Transverse colon (tissue), 4 donors: ENCODE measurements around the gene OOSP3. TPM values are rescaled to one million over a fixed set of nuclear protein-coding genes. Genes with fewer than 3 reads are reported as not detected.
A peak's percentile ranks its signal among the peaks of the same experiment; 100 is the strongest.

Source experiments
- DNase-seq: peaks from one replicate; pipeline ENCODE4 v3.0.0-alpha.2; 2019
- H3K27ac ChIP-seq, 4 donors: fragments of 200-600 bp; sonication (generic); 2 replicates each; pipeline ENCODE4 v1.5.1; 2016 to 2018; ENCODE audit warnings: inconsistent platforms in 4 of 4
- H3K27me3 ChIP-seq: fragments of 200-600 bp; sonication (generic); 2 replicates; pipeline ENCODE4 v1.5.1; 2017; ENCODE audit warnings: inconsistent platforms
- H3K36me3 ChIP-seq, 4 donors: fragments of 200-600 bp; sonication (generic); 2 replicates each; pipeline ENCODE4 v1.5.1; 2017 to 2019; ENCODE audit warnings: inconsistent platforms in 4 of 4
- H3K4me1 ChIP-seq, 4 donors: fragments of 200-600 bp; sonication (generic); 2 replicates each; pipeline ENCODE4 v1.5.1; 2017 to 2020; ENCODE audit warnings: inconsistent platforms in 4 of 4
- H3K4me3 ChIP-seq, 4 donors: fragments of 200-600 bp; sonication (generic); 1 replicate in 1 of 4; 2 replicates in 3 of 4; pipeline versions ENCODE4 v1.5.1 to v1.6.1; 2017 to 2019; ENCODE audit warnings: inconsistent platforms in 4 of 4
- H3K9me3 ChIP-seq, 2 donors: fragments of 200-600 bp; sonication (generic); 2 replicates each; pipeline ENCODE4 v1.5.1; 2017 to 2019; ENCODE audit warnings: inconsistent platforms in 2 of 2
- CTCF ChIP-seq, 5 experiments: fragments of 200-600 bp in 3 of 5; fragments of 450-650 bp in 2 of 5; sonication (generic) in 3 of 5; IDR thresholded peaks; 1 replicate in 2 of 5; 2 replicates in 3 of 5; pipeline ENCODE4 v1.5.1; 2016 to 2017; ENCODE audit warnings: antibody characterized with exemption in 5 of 5, inconsistent platforms in 3 of 5, mild to moderate bottlenecking in 2 of 5, moderate library complexity in 1 of 5
- EP300 ChIP-seq: sonication (generic); formaldehyde crosslinking; IDR thresholded peaks from one replicate; pipeline ENCODE4 v1.6.1; 2017; ENCODE audit warnings: antibody characterized with exemption, low read depth
- POLR2A ChIP-seq: fragments of 450-650 bp; IDR thresholded peaks from one replicate; pipeline ENCODE4 v1.6.1; 2016; ENCODE audit warnings: antibody characterized with exemption, mild to moderate bottlenecking, moderate library complexity
- POLR2AphosphoS5 ChIP-seq, 3 donors: sonication (generic); formaldehyde crosslinking; IDR thresholded peaks; one replicate each; pipeline ENCODE4 v1.6.1; 2016; ENCODE audit warnings: antibody characterized with exemption in 3 of 3
- whole genome bisulfite sequencing, 2 donors: methylation state at CpG; one replicate each; pipeline ENCODE4 v1.1.5; 2018; ENCODE audit warnings: low coverage in 1 of 2; 5-methylcytosine and 5-hydroxymethylcytosine counted together
- in situ Hi-C, 4 donors: fragments of 200-750 bp; cut with MboI; loops; one replicate each; pipeline versions ENCODE4 v1.15.0 to v1.15.1; 2017; ENCODE audit warnings: low sequenced_read_pairs in 3 of 4, low pct_ligation_motif_present in 1 of 4, low pct_unique_long_range_greater_than_20kb in 1 of 4
- intact Hi-C: fragments of 100-400 bp; cut with DNase I; formaldehyde crosslinking; loops from one replicate; pipeline ENCODE4 v1.15.1; 2023; ENCODE audit warnings: low total_unique reads
- total RNA-seq, 4 donors: library from RNA; depleted of rRNA; stranded (reverse); fragments of >200 nt; gene quantifications; one replicate each; pipeline ENCODE4 v1.1.0, GENCODE V29; 2016

Gene OOSP3
- total RNA-seq, 4 donors from 2014 or later, result not detected

GRCh38 chr11:59918480-59918879 is 39.9 kb downstream of the OOSP3 start:
- intact Hi-C loops, result no loop called here
- TF ChIP-seq POLR2AphosphoS5 (IDR thresholded peaks at IDR 0.05) (no peak), CTCF (IDR thresholded peaks at IDR 0.05) (no peak), EP300 (no peak), POLR2A (no peak)
- in situ Hi-C loops, result no loop called here

GRCh38 chr11:59918987-59919589 is 40.5 kb downstream of the OOSP3 start:
- TF ChIP-seq EP300, result no peak
- TF ChIP-seq CTCF (IDR thresholded peaks at IDR 0.05), result peak; percentile 31 to 48 (median 43)
- Histone ChIP-seq H3K36me3 (no peaks in the 10 kb centered on the region), H3K27ac (no peak overlapping the region), H3K4me3 (no peak overlapping the region), H3K4me1 (peaks cover 0 to 4% (median 0%) of the 10 kb centered on the region in 4 donors), H3K9me3 (peaks cover 14 to 18% of the 10 kb centered on the region in 2 donors), H3K27me3 (no peaks in the 10 kb centered on the region)
- WGBS, 2 donors, result 53 to 56% methylated on average over 3 of the region's 3 CpGs
- DNase-seq, result peak; percentile 45
- intact Hi-C loops, result no loop called here
- in situ Hi-C loops, result no loop called here

More at GRCh38 chr11:59918480-59918879, 39.9 kb downstream of the OOSP3 start:
- no peaks in the 10 kb centered on the region for H3K27me3 ChIP-seq
- no peak for DNase-seq
- H3K27ac ChIP-seq, result no peak overlapping the region
- peaks cover 8 to 12% of the 10 kb centered on the region in 2 donors for H3K9me3 ChIP-seq
- 80% methylated on average over 1 to 2 of the region's 2 CpGs for WGBS, 2 donors
- peaks cover 0 to 4% (median 0%) of the 10 kb centered on the region in 4 donors for H3K4me1 ChIP-seq
- no peak overlapping the region for H3K4me3 ChIP-seq
- no peaks in the 10 kb centered on the region for H3K36me3 ChIP-seq

- Histone ChIP-seq H3K27ac (no peak overlapping the region), H3K36me3 (no peaks in the 10 kb centered on the region), H3K4me3 (no peak overlapping the region), H3K9me3 (peaks cover 27 to 30% of the 10 kb centered on the region in 2 donors), H3K4me1 (no peaks in the 10 kb centered on the region), H3K27me3 (no peaks in the 10 kb centered on the region)
- WGBS, 2 donors, result 95 to 100% methylated on average over 1 to 6 of the region's 6 CpGs
- in situ Hi-C loops, result no loop called here
- intact Hi-C loops, result no loop called here
- TF ChIP-seq EP300 (no peak), POLR2A (no peak), POLR2AphosphoS5 (IDR thresholded peaks at IDR 0.05) (no peak), CTCF (IDR thresholded peaks at IDR 0.05) (no peak)
- DNase-seq, result no peak
These were observed 45.2 kb downstream of the OOSP3 start for GRCh38 chr11:59923813-59924212.

- no peaks in the 10 kb centered on the region for H3K36me3 ChIP-seq
- no peak for DNase-seq
- intact Hi-C loops, result no loop called here
- in situ Hi-C loops, result no loop called here
- no peak overlapping the region for H3K27ac ChIP-seq
- H3K9me3 ChIP-seq, result peaks cover 0 to 10% of the 10 kb centered on the region in 2 donors
- TF ChIP-seq CTCF (IDR thresholded peaks at IDR 0.05) (no peak), POLR2A (no peak), POLR2AphosphoS5 (IDR thresholded peaks at IDR 0.05) (no peak), EP300 (no peak)
- no peaks in the 10 kb centered on the region for H3K4me1 ChIP-seq
- WGBS, 2 donors, result 67% methylated on average over 1 of the region's 1 CpG; no CpG with 5 or more reads in 1 of the 2 donors
- H3K4me3 ChIP-seq, result no peak overlapping the region
- H3K27me3 ChIP-seq, result no peaks in the 10 kb centered on the region
These were observed 53.1 kb downstream of the OOSP3 start for GRCh38 chr11:59931688-59932087.
